GM18508 (cell line): Measurements from ENCODE around the gene PLEKHA6.
"Not testable (repeated sequence)": the region's sequence is repeated elsewhere in the genome, so short reads cannot be mapped to it uniquely, and the experiment has no call there.

Experiments used
- ATAC-seq: cut with Tn5 transposase; IDR thresholded peaks from one replicate; pipeline ENCODE4 v1.9.1; 2021; ENCODE audit warnings: moderate number of reproducible peaks; ENCODE audit not compliant: insufficient read depth, unreplicated experiment

The PLEKHA6 gene

GRCh38 chr1:204250428-204251030 lies 109.2 kb downstream of the PLEKHA6 start:
- no peak for ATAC-seq

GRCh38 chr1:204249736-204250427 lies 109.8 kb downstream of the PLEKHA6 start:
- ATAC-seq: no peak

- no peak for ATAC-seq
Observed at GRCh38 chr1:204248954-204249353, 110.8 kb downstream of the PLEKHA6 start.

- no peak for ATAC-seq
Observed at GRCh38 chr1:204246876-204247275, 112.9 kb downstream of the PLEKHA6 start.

- no peak for ATAC-seq
Observed at GRCh38 chr1:204242920-204243319, 116.8 kb downstream of the PLEKHA6 start.

- no peak for ATAC-seq
Observed at GRCh38 chr1:204241914-204242313, 117.8 kb downstream of the PLEKHA6 start.

- ATAC-seq: no peak
Observed at GRCh38 chr1:204241050-204241449, 118.7 kb downstream of the PLEKHA6 start.

- ATAC-seq: no peak
Observed at GRCh38 chr1:204240233-204240632, 119.5 kb downstream of the PLEKHA6 start.

- not testable (repeated sequence) for ATAC-seq
Observed at GRCh38 chr1:204239401-204239800, 120.3 kb downstream of the PLEKHA6 start.

GRCh38 chr1:204238520-204238919 lies 121.2 kb downstream of the PLEKHA6 start:
- not testable (repeated sequence) for ATAC-seq

- ATAC-seq: not testable (repeated sequence)
Observed at GRCh38 chr1:204237515-204237914, 122.2 kb downstream of the PLEKHA6 start.

GRCh38 chr1:204232526-204232925 lies 127.2 kb downstream of the PLEKHA6 start:
- ATAC-seq: no peak

- ATAC-seq: no peak
Observed at GRCh38 chr1:204230211-204230610, 129.5 kb downstream of the PLEKHA6 start.

GRCh38 chr1:204228896-204229295 lies 130.8 kb downstream of the PLEKHA6 start:
- no peak for ATAC-seq

- no peak for ATAC-seq
Observed at GRCh38 chr1:204227996-204228785, 131.5 kb downstream of the PLEKHA6 start.

GRCh38 chr1:204227351-204227750 lies 132.4 kb downstream of the PLEKHA6 start:
- ATAC-seq: no peak

- no peak for ATAC-seq
Observed at GRCh38 chr1:204225841-204226735, 133.6 kb downstream of the PLEKHA6 start.

GRCh38 chr1:204224655-204225054 lies 135.1 kb downstream of the PLEKHA6 start:
- no peak for ATAC-seq

GRCh38 chr1:204223129-204223860 lies 136.4 kb downstream of the PLEKHA6 start:
- ATAC-seq: no peak

GRCh38 chr1:204222764-204223055 lies 137.0 kb downstream of the PLEKHA6 start:
- ATAC-seq: no peak
